Measurements from ENCODE around the gene LRP2BP.

DNA sequence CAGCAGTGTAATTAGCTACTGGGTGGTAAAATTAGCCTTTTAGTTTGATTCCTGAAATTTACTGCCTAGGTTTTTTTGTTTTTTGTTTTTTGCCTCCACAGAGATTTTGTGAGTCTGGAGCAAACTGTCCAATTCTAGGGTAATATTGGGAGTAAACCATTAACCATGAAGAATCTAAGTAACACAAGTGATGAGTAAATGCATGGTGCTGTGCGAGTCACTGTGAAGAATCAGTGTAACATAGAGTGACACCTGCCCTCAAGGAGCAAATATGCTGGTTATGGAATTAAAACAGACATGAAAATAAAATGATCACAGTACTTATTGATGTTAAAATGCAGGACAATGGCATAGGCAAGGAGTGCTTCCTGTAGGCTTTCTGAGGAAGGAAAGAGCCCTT, 60.1 kb downstream of the LRP2BP start:
- TF ChIP-seq, protein P1, sequence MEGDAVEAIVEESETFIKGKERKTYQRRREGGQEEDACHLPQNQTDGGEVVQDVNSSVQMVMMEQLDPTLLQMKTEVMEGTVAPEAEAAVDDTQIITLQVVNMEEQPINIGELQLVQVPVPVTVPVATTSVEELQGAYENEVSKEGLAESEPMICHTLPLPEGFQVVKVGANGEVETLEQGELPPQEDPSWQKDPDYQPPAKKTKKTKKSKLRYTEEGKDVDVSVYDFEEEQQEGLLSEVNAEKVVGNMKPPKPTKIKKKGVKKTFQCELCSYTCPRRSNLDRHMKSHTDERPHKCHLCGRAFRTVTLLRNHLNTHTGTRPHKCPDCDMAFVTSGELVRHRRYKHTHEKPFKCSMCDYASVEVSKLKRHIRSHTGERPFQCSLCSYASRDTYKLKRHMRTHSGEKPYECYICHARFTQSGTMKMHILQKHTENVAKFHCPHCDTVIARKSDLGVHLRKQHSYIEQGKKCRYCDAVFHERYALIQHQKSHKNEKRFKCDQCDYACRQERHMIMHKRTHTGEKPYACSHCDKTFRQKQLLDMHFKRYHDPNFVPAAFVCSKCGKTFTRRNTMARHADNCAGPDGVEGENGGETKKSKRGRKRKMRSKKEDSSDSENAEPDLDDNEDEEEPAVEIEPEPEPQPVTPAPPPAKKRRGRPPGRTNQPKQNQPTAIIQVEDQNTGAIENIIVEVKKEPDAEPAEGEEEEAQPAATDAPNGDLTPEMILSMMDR (optimal IDR thresholded peaks at IDR 0.05 in 1 of 3, IDR thresholded peaks at IDR 0.05 in 1 of 3, conservative IDR thresholded peaks at IDR 0.05 in 1 of 3; ENCODE audit: extremely low read depth in 1 of 3, insufficient read depth in 2 of 3, low read length in 3 of 3), result no peak
- no peak for TF ChIP-seq EZH2 (IDR thresholded peaks at IDR 0.05; ENCODE audit: low read length)

Data from keratinocyte (primary cell).